H1 (cell line): Measurements from ENCODE around the gene C16orf95.

ENCODE experiments used
- POLR2AphosphoS5 ChIP-seq: IDR thresholded peaks from 2 replicates; pipeline ENCODE4 v1.6.1; 2011; ENCODE audit warnings: low read depth, low read length
- SP1 ChIP-seq: IDR thresholded peaks from 2 replicates; pipeline ENCODE4 v1.6.1; 2011; ENCODE audit warnings: low read depth, low read length
- TF ChIP-seq, protein P1 (sequence below), 3 experiments: IDR thresholded peaks; 1 replicate in 2 of 3; 2 replicates in 1 of 3; pipeline versions ENCODE4 v1.5.1 to v1.6.1; 2011; ENCODE audit warnings: low read length in 3 of 3, mild to moderate bottlenecking in 3 of 3, inconsistent platforms in 2 of 3, low read depth in 1 of 3, moderate library complexity in 1 of 3; ENCODE audit not compliant: insufficient read depth in 1 of 3; ENCODE audit errors: control extremely low read depth in 1 of 3

DNA sequence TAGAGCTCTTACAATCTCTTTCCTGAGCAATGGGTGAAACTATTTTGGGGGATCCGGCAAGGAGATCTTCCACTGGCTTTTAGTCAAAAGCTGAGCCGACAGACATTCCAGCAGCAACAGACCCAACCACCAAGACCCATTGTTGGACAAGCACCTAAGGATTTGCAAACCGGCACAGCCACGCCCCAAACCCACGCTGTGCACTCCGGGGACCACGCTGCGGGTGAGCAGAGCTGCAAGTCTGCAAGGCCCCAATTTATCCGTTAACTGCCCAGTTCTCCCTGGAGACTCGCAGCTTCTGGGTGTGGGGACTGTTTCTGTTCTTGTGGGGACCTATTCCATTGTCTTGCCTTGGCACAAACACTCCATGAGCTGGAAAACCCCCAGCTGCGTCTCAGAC lies 45.9 kb downstream of the C16orf95 start:
- TF ChIP-seq, protein P1, sequence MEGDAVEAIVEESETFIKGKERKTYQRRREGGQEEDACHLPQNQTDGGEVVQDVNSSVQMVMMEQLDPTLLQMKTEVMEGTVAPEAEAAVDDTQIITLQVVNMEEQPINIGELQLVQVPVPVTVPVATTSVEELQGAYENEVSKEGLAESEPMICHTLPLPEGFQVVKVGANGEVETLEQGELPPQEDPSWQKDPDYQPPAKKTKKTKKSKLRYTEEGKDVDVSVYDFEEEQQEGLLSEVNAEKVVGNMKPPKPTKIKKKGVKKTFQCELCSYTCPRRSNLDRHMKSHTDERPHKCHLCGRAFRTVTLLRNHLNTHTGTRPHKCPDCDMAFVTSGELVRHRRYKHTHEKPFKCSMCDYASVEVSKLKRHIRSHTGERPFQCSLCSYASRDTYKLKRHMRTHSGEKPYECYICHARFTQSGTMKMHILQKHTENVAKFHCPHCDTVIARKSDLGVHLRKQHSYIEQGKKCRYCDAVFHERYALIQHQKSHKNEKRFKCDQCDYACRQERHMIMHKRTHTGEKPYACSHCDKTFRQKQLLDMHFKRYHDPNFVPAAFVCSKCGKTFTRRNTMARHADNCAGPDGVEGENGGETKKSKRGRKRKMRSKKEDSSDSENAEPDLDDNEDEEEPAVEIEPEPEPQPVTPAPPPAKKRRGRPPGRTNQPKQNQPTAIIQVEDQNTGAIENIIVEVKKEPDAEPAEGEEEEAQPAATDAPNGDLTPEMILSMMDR (IDR thresholded peaks at IDR 0.05; ENCODE audit: control extremely low read depth in 1 of 3, insufficient read depth in 1 of 3, low read depth in 1 of 3, low read length in 3 of 3) = no peak
- no peak for TF ChIP-seq POLR2AphosphoS5
- no peak for TF ChIP-seq SP1
